Fibroblast of upper back skin (primary cell): Measurements from ENCODE around the gene C6orf15.

Experiments
- DNase-seq: peaks from one replicate; pipeline ENCODE4 v3.0.0-alpha.2; 2013

The C6orf15 gene

GRCh38 chr6:31065556-31065955 lies 46.8 kb downstream of the C6orf15 start:
- peak; percentile 37 for DNase-seq

GRCh38 chr6:31063906-31064435 lies 48.4 kb downstream of the C6orf15 start:
- DNase-seq = no peak
